Keratinocyte (primary cell): Measurements from ENCODE around the gene PCNX1.

ENCODE experiments used
- CTCF ChIP-seq, 3 experiments: IDR thresholded peaks in 1 of 3; conservative IDR thresholded peaks in 1 of 3; optimal IDR thresholded peaks in 1 of 3; 2 replicates in 2 of 3; 3 replicates in 1 of 3; pipeline versions ENCODE3 to v1.5.1; 2011; ENCODE audit warnings: low read length in 3 of 3, mild to moderate bottlenecking in 3 of 3, moderate library complexity in 2 of 3, control low read depth in 1 of 3, inconsistent platforms in 1 of 3; ENCODE audit not compliant: insufficient read depth in 2 of 3; ENCODE audit errors: extremely low read depth in 1 of 3
- EZH2 ChIP-seq: IDR thresholded peaks from one replicate; pipeline ENCODE4 v1.6.1; 2012; ENCODE audit warnings: inconsistent platforms, mild to moderate bottlenecking, low read length, moderate library complexity

DNA sequence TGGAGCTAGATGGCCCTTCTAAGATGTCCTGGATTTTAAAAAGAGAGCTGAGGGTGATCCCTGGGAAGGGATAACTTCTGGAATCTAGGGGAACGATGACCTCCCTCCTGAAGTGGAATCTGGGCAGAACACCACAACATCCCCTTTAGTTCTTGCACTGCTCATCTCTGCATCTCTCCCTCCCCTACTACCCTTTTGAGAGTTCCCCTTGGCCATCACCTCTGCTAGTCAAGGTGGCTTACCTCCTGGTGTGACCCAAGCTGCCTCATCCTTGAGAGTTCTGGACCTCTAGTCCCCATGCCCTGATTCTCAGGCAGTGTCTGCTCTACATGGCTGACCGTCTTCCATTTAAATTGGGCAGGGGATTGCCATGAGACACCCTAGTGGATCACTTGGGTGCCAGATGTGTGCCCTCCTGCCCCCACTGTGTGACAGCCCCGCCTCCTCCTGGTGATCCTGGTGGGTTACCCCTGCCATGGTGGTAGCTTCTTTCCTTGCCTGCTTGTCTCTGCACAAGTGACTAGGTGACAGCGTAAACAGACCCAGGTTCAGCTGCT lies 216.4 kb downstream of the PCNX1 start:
- TF ChIP-seq CTCF (optimal IDR thresholded peaks at IDR 0.05 in 1 of 3, IDR thresholded peaks at IDR 0.05 in 1 of 3, conservative IDR thresholded peaks at IDR 0.05 in 1 of 3; ENCODE audit: extremely low read depth in 1 of 3, insufficient read depth in 2 of 3, low read length in 3 of 3): no peak
- TF ChIP-seq EZH2: no peak
